Erythroblast (primary cell): ENCODE results near the gene ARMC3.

ENCODE experiments used
- DNase-seq, 2 experiments: peaks; one replicate each; lab custom pipeline; 2025; lab: John Stamatoyannopoulos, UW
- GATA1 ChIP-seq: IDR thresholded peaks from 2 replicates; pipeline ENCODE4 v1.6.1; 2011; ENCODE audit warnings: low read depth, mild to moderate bottlenecking, control low read depth, low read length, moderate library complexity
- POLR2A ChIP-seq: IDR thresholded peaks from 2 replicates; pipeline ENCODE4 v1.6.1; 2011; ENCODE audit warnings: mild to moderate bottlenecking, low read length

ARMC3 gene

GRCh38 chr10:23024002-23024401 lies 96.1 kb downstream of the ARMC3 start:
- TF ChIP-seq POLR2A (no peak), GATA1 (no peak)
- no peak for DNase-seq

- DNase-seq: no peak
- no peak for TF ChIP-seq GATA1
- TF ChIP-seq POLR2A: no peak
Observed at GRCh38 chr10:23031318-23031717, 103.5 kb downstream of the ARMC3 start.

DNA sequence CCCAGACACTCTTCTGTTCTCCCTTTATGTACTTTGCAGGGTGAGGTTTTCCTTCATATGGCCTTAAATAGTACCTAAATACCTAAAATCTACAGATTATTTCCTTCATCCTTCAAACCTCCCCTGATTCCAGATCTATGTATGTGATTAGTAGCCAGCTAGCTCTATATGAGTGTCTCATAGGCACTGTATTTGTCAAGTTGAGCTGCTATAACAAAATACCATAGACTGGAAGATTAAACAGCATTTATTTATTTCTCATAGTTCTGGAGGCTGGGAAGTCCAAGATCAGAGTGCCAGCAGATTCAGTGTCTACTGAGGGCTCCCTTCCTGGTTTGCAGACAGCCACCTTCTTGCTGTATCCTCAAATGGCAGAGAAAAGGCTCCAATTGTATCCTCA lies 106.9 kb downstream of the ARMC3 start:
- DNase-seq: no peak
- TF ChIP-seq POLR2A: no peak
- TF ChIP-seq GATA1: no peak

DNA sequence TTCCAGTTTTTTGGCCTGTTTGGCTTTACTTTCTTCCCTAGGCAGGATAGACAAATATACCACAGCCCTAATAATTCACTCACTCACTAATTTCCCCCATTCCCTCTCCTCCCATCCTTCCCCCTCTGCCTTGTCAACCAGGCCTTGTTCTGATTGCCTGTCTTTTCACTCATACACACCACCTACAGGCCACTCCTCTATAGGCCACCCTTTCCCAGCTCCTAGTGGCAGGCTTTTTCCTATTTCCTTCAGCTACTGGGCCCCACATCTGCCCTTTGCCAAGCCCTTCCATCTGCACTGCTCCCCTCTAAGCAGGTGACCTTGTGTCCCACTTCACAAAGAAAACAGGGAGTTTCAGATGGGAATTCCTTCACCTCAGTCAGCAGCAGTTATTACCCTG lies 107.7 kb downstream of the ARMC3 start:
- TF ChIP-seq GATA1: no peak
- no peak for TF ChIP-seq POLR2A
- DNase-seq: no peak

DNA sequence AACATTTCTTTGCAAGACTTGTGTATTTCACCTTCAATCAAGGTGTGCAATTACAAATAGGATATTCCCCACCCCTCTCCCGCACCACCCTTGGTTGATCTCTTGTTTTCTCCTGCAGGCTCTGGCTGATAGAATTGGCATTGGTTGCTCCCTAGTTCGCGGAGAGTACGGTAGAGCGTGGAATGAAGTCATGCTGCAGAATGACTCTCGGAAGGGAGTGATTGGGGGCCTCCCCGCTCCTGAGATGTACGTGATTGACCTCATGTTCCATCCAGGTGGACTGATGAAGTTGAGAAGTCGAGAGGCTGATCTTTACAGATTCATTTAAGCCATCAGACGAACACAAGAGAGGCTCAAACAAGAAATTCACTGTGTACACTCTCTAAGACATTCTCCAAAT lies 109.3 kb downstream of the ARMC3 start:
- DNase-seq: no peak
- TF ChIP-seq GATA1: no peak
- TF ChIP-seq POLR2A: no peak

GRCh38 chr10:23037561-23037960 lies 109.7 kb downstream of the ARMC3 start:
- TF ChIP-seq POLR2A: no peak
- no peak for TF ChIP-seq GATA1
- DNase-seq: no peak

GRCh38 chr10:23038172-23038571 lies 110.3 kb downstream of the ARMC3 start:
- no peak for TF ChIP-seq GATA1
- no peak for TF ChIP-seq POLR2A
- DNase-seq: no peak

DNA sequence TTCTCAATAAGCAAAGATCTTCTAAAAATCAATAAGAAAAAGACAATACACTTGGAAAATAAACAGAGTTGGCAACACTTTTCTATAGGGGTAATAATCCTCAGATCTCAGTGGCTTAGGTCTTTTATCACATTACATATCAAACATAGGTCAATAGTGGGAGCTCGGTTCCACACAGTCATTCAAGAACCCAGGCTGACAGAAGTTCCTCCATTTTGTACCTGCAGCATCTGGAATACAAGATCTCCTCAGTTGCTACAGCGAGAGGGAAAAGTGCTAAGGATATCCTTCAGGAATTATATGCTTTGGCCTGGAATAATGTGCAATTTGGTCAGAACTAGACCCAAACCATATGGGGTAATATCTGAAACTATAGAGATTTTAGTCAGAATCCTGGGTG lies 112.1 kb downstream of the ARMC3 start:
- no peak for DNase-seq
- TF ChIP-seq GATA1 (no peak), POLR2A (no peak)

- no peak for TF ChIP-seq GATA1
- TF ChIP-seq POLR2A: no peak
- no peak for DNase-seq
Observed at GRCh38 chr10:23046027-23046426, 118.2 kb downstream of the ARMC3 start.

DNA sequence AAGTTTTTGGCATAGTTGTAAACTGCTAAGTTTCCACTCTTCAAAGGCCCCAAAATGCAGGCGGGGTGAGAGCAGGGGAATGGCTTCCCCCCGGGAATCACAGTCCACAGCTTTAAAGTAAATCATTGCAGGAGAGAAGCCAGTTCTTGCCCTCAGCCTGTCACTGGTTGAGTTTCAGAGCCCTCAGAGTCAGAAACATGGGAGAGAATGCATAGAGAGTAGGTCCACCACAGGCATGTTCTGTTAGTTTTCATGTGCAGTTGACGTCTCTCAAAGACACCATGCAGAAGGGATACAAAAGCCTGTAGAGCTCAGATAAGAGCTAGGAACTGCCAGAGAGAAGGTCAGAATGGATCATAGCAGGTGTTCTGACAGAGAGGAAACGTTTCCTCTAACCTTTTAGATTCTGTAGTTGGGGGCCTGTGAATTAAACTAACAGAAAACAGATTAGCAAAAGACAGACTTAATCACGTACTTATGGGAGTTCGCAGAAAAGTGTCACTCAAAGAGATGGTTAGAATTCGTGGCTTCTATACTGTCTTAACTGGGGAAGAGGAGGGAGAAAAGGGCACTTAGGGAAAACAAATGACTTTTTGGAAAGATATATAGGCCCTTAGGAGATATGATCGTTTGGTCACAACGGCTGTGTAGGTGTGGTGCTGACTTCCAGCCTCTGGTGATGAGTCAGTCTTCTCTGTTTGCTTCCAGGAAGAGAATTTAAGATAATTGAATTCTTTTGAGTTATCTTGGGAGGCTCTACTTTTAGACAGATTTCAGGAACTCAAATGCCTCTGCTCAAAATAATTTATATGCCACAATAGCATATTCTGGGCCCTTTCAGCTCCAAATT lies 119.6 kb downstream of the ARMC3 start:
- no peak for TF ChIP-seq GATA1
- no peak for TF ChIP-seq POLR2A
- peak; percentile 21 to 50 for DNase-seq

- DNase-seq: no peak
- TF ChIP-seq POLR2A (no peak), GATA1 (no peak)
Observed at GRCh38 chr10:23048191-23048590, 120.3 kb downstream of the ARMC3 start.

DNA sequence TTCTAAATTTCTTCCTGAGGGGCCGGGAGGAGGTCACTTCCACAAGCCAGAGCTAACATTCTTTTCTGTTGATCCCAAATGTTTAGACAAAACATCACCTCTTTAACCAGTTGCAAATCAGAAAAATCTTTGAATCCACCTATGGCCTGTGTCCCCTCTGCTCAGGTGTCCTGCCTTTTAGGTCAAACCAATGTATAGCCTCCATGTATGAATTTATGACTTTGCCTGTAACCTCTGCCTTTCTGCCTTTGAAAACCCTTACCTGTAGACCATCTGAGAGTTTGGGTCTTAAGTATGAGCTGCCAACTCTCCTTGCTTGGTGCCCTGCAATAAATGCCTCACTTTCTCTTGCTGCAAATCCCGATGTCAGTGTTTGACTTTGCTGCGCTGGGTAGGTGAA lies 123.4 kb downstream of the ARMC3 start:
- TF ChIP-seq GATA1 (no peak), POLR2A (no peak)
- no peak for DNase-seq

DNA sequence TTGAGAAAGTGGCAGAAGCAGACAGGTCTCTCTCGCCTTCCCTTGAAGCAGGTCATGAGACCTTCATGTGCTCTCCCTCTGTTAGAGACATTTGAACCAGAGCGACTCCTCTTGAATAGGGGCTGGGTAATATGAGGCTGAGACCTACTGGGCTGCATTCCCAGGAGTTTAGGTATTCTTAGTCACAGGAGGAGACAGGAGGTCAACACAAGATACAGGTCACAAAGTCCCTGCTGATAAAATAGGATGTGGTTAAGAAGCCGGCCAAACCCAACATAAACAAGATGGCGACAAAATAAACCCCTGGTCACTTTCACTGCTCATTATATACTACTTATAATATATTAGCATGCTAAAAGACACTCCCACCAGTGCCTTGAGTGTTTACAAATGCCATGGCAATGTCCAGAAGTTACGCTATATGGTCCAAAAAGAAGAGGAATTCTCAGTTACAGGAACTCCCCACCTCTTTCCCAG lies 124.0 kb downstream of the ARMC3 start:
- TF ChIP-seq POLR2A (no peak), GATA1 (no peak)
- DNase-seq: no peak

DNA sequence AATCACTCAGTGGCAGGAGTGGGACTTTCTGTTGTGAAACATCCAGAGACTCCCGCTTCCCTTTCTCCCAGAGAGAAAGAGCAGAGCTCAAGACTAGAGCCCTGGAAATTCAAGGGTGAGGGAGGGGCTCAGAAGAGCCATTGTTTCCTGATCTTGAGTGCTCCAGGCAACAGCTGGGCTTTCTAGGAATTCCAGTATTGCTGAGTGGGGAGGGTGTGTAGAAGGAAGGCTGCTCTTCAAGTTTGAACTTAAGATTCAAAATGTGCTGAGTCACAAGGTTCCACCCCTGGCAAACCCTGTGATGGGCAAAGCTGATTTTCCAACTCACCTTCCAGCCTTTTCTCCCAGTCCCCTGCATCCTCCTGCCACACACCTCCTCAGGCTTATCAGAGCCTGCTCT lies 125.2 kb downstream of the ARMC3 start:
- TF ChIP-seq GATA1: no peak
- no peak for TF ChIP-seq POLR2A
- peak; percentile 4 to 26 for DNase-seq

DNA sequence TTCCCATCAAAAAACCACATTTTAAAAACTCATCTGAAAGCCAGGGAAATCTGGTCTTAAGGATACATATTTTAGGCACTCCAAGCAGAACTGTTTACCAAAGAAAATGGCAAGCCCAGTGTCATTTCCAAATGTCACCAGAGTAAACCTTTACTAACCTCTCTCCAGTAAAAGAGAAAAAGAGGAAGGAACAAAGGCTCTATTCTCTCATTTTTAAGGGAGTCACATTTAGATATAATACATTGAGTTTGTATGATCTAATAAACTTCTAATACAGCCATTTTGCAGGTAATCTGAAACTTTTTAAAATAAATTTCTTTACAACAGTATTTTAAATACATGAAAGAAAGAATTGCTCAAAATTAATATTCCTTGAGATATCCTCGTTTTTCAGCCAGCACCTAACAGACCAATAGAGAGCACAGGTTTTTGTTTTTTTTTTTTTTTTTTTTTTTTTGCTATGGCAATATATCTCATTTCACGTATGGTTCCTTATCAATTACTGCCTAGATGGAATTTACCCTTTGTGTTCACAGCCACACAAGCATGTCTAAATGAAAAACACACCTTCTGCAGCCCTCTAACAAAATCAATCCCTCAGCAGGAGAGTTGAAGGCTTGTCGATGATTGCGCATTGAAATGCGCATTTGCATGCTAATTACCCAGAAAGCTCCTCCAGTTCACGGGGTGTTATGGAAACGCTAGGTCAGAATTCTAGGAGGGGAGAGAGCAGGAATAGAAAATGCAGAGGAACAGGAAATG lies 127.8 kb downstream of the ARMC3 start:
- no peak for TF ChIP-seq POLR2A
- TF ChIP-seq GATA1: no peak
- no peak for DNase-seq
